Measurements from ENCODE around the gene PCDHGA11. TPM values are rescaled to one million over a fixed set of nuclear protein-coding genes. Genes with fewer than 3 reads are reported as not detected.
"Not testable (repeated sequence)": the region's sequence is repeated elsewhere in the genome, so short reads cannot be mapped to it uniquely, and the experiment has no call there.

Gene PCDHGA11
- total RNA-seq, 1 donor from 2014 or later: 4.5 TPM

DNA sequence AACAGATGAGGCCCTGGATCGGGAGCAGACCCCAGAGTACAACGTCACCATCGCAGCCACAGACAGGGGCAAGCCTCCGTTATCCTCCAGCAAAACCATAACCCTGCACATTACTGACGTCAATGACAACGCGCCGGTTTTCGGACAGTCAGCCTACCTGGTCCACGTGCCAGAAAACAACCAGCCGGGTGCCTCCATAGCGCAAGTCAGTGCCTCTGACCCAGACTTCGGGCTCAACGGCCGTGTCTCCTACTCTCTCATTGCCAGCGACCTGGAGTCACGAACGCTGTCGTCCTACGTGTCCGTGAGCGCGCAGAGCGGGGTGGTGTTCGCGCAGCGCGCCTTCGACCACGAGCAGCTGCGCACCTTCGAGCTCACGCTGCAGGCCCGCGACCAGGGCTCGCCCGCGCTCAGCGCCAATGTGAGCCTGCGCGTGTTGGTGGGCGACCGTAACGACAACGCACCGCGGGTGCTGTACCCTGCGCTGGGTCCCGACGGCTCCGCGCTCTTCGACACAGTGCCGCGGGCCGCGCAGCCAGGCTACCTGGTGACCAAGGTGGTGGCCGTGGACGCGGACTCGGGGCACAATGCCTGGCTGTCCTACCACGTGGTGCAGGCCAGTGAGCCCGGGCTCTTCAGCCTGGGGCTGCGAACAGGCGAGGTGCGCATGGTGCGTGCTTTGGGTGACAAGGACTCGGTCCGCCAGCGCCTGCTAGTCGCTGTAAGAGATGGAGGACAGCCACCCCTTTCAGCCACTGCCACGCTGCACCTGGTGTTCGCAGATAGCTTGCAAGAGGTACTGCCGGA is 1.6 kb upstream of the PCDHGA11 start:
- no peak for ATAC-seq
- no peak for DNase-seq (ENCODE audit: missing footprints)
- intact Hi-C loops (cut with DNase I): no loop called here

DNA sequence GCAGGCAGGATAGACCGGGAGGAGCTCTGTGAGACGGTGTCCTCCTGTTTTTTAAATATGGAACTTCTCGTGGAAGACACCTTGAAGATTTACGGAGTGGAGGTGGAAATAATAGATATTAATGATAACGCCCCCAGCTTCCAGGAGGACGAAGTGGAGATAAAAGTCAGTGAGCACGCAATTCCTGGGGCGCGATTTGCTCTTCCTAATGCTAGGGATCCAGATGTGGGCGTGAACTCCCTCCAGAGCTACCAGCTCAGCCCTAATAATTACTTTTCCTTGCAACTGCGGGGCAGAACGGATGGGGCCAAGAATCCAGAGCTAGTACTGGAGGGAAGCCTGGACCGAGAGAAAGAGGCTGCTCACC is 621 bp downstream of the PCDHGA11 start:
- intact Hi-C loops (cut with DNase I): no loop called here
- DNase-seq (ENCODE audit: missing footprints) (no peak), ATAC-seq (no peak)

DNA sequence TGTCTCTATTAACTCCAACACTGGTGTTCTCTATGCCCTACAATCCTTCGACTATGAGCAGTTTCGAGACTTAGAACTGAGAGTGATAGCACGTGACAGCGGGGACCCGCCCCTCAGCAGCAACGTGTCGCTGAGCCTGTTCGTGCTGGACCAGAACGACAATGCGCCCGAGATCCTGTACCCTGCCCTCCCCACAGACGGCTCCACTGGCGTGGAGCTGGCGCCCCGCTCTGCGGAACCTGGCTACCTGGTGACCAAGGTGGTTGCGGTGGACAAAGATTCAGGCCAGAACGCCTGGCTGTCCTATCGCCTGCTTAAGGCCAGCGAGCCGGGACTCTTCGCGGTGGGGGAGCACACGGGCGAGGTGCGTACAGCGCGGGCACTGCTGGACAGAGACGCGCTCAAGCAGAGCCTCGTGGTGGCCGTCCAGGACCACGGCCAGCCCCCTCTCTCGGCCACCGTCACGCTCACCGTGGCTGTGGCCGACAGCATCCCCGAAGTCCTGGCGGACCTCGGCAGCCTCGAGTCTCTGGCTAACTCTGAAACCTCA is 2.0 kb downstream of the PCDHGA11 start:
- intact Hi-C loops (cut with DNase I): no loop called here
- DNase-seq (ENCODE audit: missing footprints): no peak
- ATAC-seq: no peak

DNA sequence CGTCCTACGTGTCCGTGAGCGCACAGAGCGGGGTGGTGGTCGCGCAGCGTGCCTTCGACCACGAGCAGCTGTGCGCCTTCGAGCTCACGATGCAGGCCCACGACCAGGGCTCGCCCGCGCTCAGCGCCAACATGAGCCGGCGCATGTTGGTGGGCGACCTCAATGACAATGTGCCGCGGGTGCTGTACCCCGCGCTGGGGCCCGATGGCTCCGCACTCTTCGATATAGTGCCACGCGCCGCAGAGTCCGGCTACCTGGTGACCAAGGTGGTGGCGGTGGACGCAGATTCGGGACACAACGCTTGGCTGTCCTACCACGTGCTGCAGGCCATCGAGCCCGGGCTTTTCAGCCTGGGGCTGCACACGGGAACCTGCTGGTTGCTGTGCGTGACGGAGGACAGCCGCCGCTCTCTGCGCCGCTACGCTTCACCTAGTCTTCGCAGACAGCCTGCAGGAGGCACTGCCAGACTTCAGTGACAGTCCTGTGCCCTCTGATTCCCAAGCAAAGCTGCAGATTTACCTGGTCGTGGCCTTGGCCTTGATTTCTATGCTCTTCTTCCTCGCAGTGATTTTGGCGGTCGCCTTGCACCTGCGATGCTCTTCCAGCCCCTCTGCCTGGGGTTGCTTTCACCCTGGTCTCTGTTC is 7.1 kb downstream of the PCDHGA11 start:
- no peak for DNase-seq (ENCODE audit: missing footprints)
- intact Hi-C loops (cut with DNase I): no loop called here
- no peak for ATAC-seq

DNA sequence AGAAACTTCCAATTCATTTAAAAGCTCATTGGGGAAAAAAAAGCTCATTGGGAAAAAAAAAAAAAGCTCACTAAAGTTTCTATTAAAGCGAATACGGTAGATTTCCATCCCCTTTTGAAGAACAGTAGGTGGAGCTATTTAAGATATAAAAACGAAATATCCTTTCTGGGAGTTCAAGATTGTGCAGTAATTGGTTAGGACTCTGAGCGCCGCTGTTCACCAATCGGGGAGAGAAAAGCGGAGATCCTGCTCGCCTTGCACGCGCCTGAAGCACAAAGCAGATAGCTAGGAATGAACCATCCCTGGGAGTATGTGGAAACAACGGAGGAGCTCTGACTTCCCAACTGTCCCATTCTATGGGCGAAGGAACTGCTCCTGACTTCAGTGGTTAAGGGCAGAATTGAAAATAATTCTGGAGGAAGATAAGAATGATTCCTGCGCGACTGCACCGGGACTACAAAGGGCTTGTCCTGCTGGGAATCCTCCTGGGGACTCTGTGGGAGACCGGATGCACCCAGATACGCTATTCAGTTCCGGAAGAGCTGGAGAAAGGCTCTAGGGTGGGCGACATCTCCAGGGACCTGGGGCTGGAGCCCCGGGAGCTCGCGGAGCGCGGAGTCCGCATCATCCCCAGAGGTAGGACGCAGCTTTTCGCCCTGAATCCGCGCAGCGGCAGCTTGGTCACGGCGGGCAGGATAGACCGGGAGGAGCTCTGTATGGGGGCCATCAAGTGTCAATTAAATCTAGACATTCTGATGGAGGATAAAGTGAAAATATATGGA is 9.7 kb downstream of the PCDHGA11 start, which contains the start of gene PCDHGA12:
Gene PCDHGA12 (plus strand): TSS at position 176 of the 782 bp plus-strand sequence. CDS start 253 bp downstream, at position 429.
- ATAC-seq (peak; percentile 90), DNase-seq (ENCODE audit: missing footprints) (no peak)
- intact Hi-C loops (cut with DNase I): loop anchor here (2.0 to 5.0 kb wide), 2 partner anchors 47 to 94 kb away; partner anchors contain the start of gene PCDHGC3

DNA sequence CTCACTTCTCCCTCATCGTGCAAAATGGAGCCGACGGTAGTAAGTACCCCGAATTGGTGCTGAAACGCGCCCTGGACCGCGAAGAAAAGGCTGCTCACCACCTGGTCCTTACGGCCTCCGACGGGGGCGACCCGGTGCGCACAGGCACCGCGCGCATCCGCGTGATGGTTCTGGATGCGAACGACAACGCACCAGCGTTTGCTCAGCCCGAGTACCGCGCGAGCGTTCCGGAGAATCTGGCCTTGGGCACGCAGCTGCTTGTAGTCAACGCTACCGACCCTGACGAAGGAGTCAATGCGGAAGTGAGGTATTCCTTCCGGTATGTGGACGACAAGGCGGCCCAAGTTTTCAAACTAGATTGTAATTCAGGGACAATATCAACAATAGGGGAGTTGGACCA is 10.4 kb downstream of the PCDHGA11 start:
- intact Hi-C loops (cut with DNase I): loop anchor here (2.0 to 5.0 kb wide), 2 partner anchors 46 to 94 kb away; partner anchors contain the start of gene PCDHGC3
- ATAC-seq (no peak), DNase-seq (ENCODE audit: missing footprints) (no peak)

DNA sequence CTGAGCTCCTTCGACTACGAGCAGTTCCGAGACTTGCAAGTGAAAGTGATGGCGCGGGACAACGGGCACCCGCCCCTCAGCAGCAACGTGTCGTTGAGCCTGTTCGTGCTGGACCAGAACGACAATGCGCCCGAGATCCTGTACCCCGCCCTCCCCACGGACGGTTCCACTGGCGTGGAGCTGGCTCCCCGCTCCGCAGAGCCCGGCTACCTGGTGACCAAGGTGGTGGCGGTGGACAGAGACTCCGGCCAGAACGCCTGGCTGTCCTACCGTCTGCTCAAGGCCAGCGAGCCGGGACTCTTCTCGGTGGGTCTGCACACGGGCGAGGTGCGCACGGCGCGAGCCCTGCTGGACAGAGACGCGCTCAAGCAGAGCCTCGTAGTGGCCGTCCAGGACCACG is 11.5 kb downstream of the PCDHGA11 start:
- intact Hi-C loops (cut with DNase I): loop anchor here (5.0 kb wide), 1 partner anchor 45 kb away; the partner anchor contains the start of gene PCDHGC3
- not testable (repeated sequence) for ATAC-seq; DNase-seq (ENCODE audit: missing footprints)

GRCh38 chr5:141432726-141433125 is 11.9 kb downstream of the PCDHGA11 start:
- ATAC-seq; DNase-seq (ENCODE audit: missing footprints): not testable (repeated sequence)
- intact Hi-C loops (cut with DNase I): loop anchor here (5.0 kb wide), 1 partner anchor 45 kb away; the partner anchor contains the start of gene PCDHGC3

- ATAC-seq (no peak), DNase-seq (ENCODE audit: missing footprints) (no peak)
- intact Hi-C loops (cut with DNase I): loop anchor here (5.0 kb wide), 1 partner anchor 43 kb away; the partner anchor contains the start of gene PCDHGC3
These were observed 13.2 kb downstream of the PCDHGA11 start for GRCh38 chr5:141434006-141434405.

GRCh38 chr5:141437221-141437620 is 16.4 kb downstream of the PCDHGA11 start:
- intact Hi-C loops (cut with DNase I): no loop called here
- no peak for ATAC-seq
- DNase-seq (ENCODE audit: missing footprints): no peak

- intact Hi-C loops (cut with DNase I): no loop called here
- ATAC-seq (no peak), DNase-seq (ENCODE audit: missing footprints) (no peak)
These were observed 18.7 kb downstream of the PCDHGA11 start for GRCh38 chr5:141439411-141440141.

- ATAC-seq: no peak
- intact Hi-C loops (cut with DNase I): no loop called here
- DNase-seq (ENCODE audit: missing footprints): no peak
These were observed 19.5 kb downstream of the PCDHGA11 start for GRCh38 chr5:141440341-141440740.

DNA sequence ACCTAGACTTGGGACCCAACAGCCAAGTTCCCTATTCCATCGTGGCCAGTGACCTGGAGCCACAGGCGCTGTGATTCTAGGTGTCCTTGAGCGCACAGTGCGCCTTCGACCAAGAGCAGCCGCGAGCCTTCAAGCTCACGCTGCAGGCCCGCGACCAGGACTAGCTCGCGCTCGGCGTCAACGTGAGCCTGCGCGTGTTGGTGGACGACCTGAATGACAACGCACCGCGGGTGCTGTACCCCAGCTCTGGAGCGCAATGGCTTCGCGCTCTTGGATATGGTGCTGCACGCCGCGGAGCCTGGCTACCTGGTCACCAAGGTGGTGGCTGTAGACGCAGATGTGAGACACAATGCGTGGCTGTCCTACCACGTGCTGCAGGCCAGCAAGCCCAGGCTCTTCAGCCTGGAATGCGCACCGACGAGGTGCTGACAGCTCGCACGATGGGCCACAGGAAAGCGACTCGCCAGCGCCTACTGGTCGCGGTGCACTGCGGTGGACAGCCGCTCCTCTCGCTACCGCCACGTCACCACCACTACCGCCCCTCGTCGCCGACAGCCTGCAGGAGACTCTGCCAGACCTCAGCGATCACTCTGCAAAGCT is 20.8 kb downstream of the PCDHGA11 start:
- intact Hi-C loops (cut with DNase I): no loop called here
- ATAC-seq: peak; percentile 81

DNA sequence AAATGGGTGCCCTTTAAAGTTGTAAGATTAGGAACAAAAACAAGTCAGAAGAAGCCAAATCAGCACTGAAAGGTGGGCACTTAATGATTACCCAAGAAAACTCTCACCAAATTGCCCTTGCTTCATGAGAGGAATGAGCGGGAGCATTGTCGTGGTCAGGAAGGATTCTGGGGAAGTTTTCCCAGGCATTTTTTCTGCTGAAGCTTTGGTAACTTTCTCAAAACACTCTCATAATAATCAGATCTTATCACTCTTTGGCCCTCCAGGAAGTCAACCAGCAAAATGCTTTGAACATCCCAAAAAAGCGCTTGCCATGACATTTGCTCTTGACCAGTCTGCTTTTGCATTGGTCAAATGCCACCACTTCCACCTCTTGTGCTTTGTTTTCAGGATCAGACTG is 44.5 kb downstream of the PCDHGA11 start:
- intact Hi-C loops (cut with DNase I): no loop called here
- DNase-seq (ENCODE audit: missing footprints) (no peak), ATAC-seq (no peak)

More for the DNA sequence above, 20.8 kb downstream of the PCDHGA11 start:
- no peak for DNase-seq (ENCODE audit: missing footprints)
